Thymus (tissue), 11 donors: Measurements from ENCODE around the gene LRMDA. TPM values are rescaled to one million over a fixed set of nuclear protein-coding genes. Genes with fewer than 3 reads are reported as not detected.
"Not testable (repeated sequence)": the region's sequence is repeated elsewhere in the genome, so short reads cannot be mapped to it uniquely, and the experiment has no call there.

Experiments used
- DNase-seq, 9 donors: peaks; one replicate each; pipeline ENCODE4 v3.0.0-alpha.2; 2013; ENCODE audit warnings: low spot score in 9 of 9, low read depth in 6 of 9, missing footprints in 1 of 9
- H3K27ac ChIP-seq, 2 donors: one replicate each; pipeline ENCODE4 v1.5.1; 2013; ENCODE audit warnings: control low read depth in 1 of 2, low read depth in 1 of 2, low read length in 1 of 2, mild to moderate bottlenecking in 1 of 2, moderate library complexity in 1 of 2
- H3K27me3 ChIP-seq, 2 donors: one replicate each; pipeline ENCODE4 v1.5.1; 2013; ENCODE audit warnings: low read length in 1 of 2; ENCODE audit not compliant: control insufficient read depth in 2 of 2, insufficient read depth in 1 of 2
- H3K36me3 ChIP-seq, 2 donors: one replicate each; pipeline ENCODE4 v1.5.1; 2013; ENCODE audit warnings: low read length in 1 of 2, mild to moderate bottlenecking in 1 of 2, moderate library complexity in 1 of 2; ENCODE audit not compliant: control insufficient read depth in 2 of 2, insufficient read depth in 2 of 2
- H3K4me1 ChIP-seq, 2 donors: one replicate each; pipeline ENCODE4 v1.5.1; 2013; ENCODE audit warnings: low read length in 2 of 2; ENCODE audit not compliant: control insufficient read depth in 2 of 2, insufficient read depth in 2 of 2
- H3K4me3 ChIP-seq, 2 donors: one replicate each; pipeline ENCODE4 v1.5.1; 2013; ENCODE audit warnings: low read length in 2 of 2, control low read depth in 1 of 2, mild to moderate bottlenecking in 1 of 2
- H3K9me3 ChIP-seq, 2 donors: one replicate each; pipeline ENCODE4 v1.5.1; 2013; ENCODE audit warnings: low read length in 1 of 2, mild to moderate bottlenecking in 1 of 2; ENCODE audit not compliant: control insufficient read depth in 2 of 2, insufficient read depth in 1 of 2
- WGBS: extraction: QIAGEN DNeasy Blood & Tissue Kit; methylation state at CpG from one replicate; pipeline ENCODE4 v1.1.7; 2013; 5-methylcytosine and 5-hydroxymethylcytosine counted together
- polyA plus RNA-seq: library from polyadenylated mRNA; stranded (reverse); fragments of 200-250 nt; gene quantifications from one replicate; pipeline ENCODE4 v1.2.3, GENCODE V29; 2013
- total RNA-seq: library from RNA; stranded (reverse); fragments of 120-200 nt; gene quantifications from one replicate; pipeline ENCODE4 v1.2.4, GENCODE V29; 2013
- donor health status: healthy.

The LRMDA gene
- total and polyA plus RNA-seq, 2 donors, result 2.5 to 4.6 TPM

DNA sequence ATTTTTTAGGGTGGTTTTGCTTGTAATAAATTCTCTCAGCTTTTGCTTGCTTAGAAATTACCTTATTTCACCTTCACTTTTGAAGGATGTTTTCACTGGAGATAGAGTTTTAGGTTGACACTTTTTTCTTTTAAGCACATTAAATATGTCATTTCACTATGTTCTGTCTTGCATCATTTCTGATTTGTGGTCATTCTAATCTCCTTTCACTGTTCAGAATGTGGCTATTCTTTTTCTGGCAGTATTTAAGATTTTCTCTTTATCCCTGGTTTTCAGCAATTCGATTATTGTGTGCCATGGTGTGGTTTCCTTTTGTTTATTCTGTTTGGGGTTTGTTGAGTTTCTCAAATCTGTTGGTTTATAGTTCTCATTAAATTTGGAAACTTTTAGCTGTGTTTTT is 1140.6 kb downstream of the LRMDA start:
- Histone ChIP-seq H3K27me3 (no peaks in the 10 kb centered on the region), H3K9me3 (no peaks in the 10 kb centered on the region), H3K4me3 (no peak overlapping the region), H3K4me1 (no peaks in the 10 kb centered on the region), H3K27ac (no peak overlapping the region), H3K36me3 (no peaks in the 10 kb centered on the region)
- WGBS, result 86% methylated on average over 1 of the region's 1 CpG
- DNase-seq, result no peak

DNA sequence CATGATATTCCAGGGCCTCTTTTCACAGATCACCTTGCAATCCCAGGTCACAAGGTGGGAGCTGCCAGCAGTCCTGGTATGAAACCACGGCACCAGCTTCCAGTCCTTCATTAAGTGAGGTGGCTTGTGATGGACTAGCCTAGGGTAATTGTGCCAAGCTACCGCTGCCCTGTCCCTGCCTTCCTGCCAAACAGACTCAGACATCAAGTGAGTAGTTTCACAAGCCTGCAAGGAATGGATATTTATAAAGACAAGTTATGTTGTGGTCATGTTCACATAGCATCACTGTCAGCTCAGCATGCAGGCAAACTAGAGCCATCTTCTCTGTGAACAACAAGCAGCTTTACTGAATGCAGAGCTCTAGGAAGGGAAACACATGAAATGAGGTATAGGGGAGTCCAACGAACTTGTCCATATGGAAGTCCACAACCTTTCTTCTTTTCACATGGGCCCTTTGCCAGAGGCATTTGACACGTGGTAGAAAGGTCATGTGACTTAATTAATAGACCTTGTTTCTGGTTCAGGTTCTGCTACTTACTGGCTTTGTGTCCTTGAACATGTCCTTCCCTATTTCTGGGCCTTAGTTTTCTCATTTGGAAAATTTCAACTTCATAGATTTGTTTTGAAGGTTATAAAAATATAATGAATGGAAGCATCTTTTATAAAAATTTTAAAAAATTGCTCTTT is 1145.0 kb downstream of the LRMDA start:
- DNase-seq, result no peak
- WGBS, result 84% methylated on average over 4 of the region's 4 CpGs
- Histone ChIP-seq H3K4me3 (no peak overlapping the region), H3K36me3 (no peaks in the 10 kb centered on the region), H3K4me1 (no peaks in the 10 kb centered on the region), H3K27me3 (no peaks in the 10 kb centered on the region), H3K27ac (no peak overlapping the region), H3K9me3 (no peaks in the 10 kb centered on the region)

DNA sequence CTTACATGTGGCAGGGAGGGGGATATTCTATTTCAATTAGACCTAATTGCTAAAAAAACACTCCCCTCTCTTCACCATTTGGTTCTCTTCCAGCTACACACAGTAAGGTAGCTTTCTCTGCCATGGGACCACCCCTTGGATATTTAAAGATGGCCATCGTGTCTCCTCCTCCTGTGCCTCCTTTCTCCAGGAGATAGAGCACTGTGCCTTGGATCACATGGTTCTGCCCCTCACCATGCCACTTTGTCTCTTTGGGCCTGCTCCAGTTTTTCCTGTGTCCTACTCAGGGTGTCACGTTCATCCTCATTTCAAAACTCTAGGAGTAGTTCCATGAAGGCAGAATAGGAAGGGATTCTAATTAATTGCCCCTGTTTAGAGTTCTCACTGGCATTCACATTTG is 1146.0 kb downstream of the LRMDA start:
- H3K36me3 ChIP-seq, result no peaks in the 10 kb centered on the region
- WGBS, result 87% methylated on average over 2 of the region's 2 CpGs

DNA sequence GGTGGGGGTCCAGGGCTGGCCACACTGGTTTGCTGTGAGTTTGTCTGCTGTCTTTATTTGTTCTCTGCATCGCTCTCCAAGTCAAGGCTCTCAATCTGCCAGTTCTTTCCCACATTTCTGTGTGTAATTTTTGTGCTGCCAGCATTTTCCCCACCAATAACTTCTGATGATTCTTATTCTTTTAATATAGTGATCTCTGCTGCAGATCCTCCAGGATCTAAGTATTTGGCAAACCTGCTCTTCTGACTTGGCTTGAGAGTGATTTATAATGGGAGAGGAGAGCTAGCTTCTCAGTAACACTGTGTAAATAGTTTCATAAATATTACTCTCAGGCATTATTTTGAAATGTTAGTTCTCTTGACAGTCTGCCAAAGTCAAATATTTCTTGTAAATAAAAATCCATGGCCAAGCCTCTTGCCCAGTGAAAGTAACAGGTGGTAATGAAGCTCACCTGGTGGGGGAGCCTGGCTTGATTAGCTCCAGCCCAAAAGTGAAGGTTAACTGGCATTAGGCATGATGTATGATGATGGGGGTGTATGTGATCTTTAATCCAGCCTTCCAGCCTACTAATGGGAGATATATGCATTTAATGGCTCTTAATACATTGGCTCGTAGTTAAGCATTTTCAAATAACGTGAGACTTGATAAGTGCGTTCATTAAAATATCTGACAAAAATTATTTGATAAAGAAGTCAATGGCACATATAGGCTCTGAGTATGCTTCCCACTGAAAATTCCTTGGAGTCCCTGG is 1150.3 kb downstream of the LRMDA start:
- DNase-seq, result no peak
- no peaks in the 10 kb centered on the region for H3K9me3 ChIP-seq
- no peaks in the 10 kb centered on the region for H3K36me3 ChIP-seq
- H3K27me3 ChIP-seq, result no peaks in the 10 kb centered on the region
- H3K27ac ChIP-seq, result no peak overlapping the region
- H3K4me3 ChIP-seq, result no peak overlapping the region
- 84% methylated on average over 4 of the region's 4 CpGs for whole genome bisulfite sequencing
- no peaks in the 10 kb centered on the region for H3K4me1 ChIP-seq

More for the DNA sequence above, 1146.0 kb downstream of the LRMDA start:
- no peaks in the 10 kb centered on the region for H3K27me3 ChIP-seq
- H3K27ac ChIP-seq, result no peak overlapping the region
- no peak overlapping the region for H3K4me3 ChIP-seq
- H3K4me1 ChIP-seq, result no peaks in the 10 kb centered on the region
- no peak for DNase-seq
- no peaks in the 10 kb centered on the region for H3K9me3 ChIP-seq

DNA sequence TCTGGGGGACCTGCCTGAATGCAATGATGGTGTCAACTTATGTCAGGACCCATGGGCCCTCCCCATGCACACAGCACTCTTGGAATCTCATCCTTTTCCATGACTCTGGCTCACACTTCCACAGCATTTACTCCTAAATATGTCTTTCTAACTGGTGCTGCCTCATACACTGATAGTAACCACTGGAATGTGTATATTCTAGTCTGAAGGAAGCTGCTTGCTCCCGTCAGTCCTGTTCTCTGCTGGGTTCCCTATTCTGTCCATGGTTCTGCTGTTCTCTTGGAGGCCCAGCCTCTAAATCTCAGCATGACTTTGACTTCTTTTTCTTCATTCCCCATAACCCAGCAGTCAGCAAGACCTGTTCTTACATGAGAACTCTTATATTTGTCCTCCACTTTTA is 1151.1 kb downstream of the LRMDA start:
- DNase-seq, result no peak

DNA sequence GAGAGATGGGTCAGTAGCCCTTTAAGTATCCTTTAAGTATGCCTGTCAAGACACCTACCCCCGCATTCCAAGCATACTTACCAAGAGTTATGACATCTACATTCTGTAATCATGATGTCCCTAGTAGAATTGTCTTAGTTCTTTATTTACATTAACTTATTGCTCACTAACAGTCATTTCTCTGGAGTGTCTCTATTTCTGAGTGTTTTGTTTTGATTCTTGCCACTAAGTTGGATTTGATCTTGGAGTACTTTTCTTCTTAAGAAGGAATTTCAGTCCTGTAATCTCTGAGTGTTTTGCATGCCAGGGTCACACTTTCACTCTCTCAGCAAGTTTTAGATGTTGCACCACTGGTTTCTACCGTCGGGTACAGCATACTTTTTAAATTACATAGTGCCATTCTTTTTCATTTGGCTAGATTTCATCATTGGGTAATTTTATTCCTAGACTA is 1152.3 kb downstream of the LRMDA start:
- no peaks in the 10 kb centered on the region for H3K36me3 ChIP-seq
- no peaks in the 10 kb centered on the region for H3K4me1 ChIP-seq
- WGBS, result 93% methylated on average over 3 of the region's 3 CpGs
- H3K27ac ChIP-seq, result no peak overlapping the region
- no peaks in the 10 kb centered on the region for H3K9me3 ChIP-seq
- H3K27me3 ChIP-seq, result no peaks in the 10 kb centered on the region
- no peak overlapping the region for H3K4me3 ChIP-seq
- DNase-seq, result no peak

More for the DNA sequence above, 1151.1 kb downstream of the LRMDA start:
- H3K4me3 ChIP-seq, result no peak overlapping the region
- H3K27me3 ChIP-seq, result no peaks in the 10 kb centered on the region
- H3K27ac ChIP-seq, result no peak overlapping the region
- WGBS, result 93% methylated on average over 1 of the region's 1 CpG
- no peaks in the 10 kb centered on the region for H3K9me3 ChIP-seq
- no peaks in the 10 kb centered on the region for H3K4me1 ChIP-seq
- no peaks in the 10 kb centered on the region for H3K36me3 ChIP-seq

DNA sequence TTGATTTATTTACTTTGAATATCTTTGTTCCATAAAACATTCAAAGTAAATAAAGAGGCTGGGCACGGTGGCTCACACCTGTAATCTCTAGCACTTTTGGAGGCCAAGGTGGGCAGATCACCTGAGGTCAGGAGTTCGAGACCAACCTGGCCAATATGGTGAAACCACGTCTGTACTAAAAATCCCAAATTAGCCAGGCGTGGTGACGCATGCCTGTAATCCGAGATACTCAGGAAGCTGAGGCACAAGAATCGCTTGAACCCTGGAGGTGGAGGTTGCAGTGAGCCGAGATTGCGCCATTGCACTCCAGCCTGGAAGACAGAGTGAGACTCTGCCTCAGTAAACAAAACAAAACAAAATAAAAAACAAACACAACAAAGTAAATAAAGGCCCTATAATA is 1153.0 kb downstream of the LRMDA start:
- not testable (repeated sequence) for H3K9me3 ChIP-seq, H3K36me3 ChIP-seq, H3K4me1 ChIP-seq, H3K4me3 ChIP-seq, DNase-seq, H3K27ac ChIP-seq, H3K27me3 ChIP-seq
- 94% methylated on average over 9 of the region's 9 CpGs for WGBS

Other genes starting within 250 kb of the LRMDA start
- 78.3 TPM for gene VDAC2, start 220.8 kb upstream of the LRMDA start, total RNA-seq
- 146 TPM for gene VDAC2, start 220.8 kb upstream of the LRMDA start, polyA plus RNA-seq
- 11.8 TPM for gene COMTD1, start 195.7 kb upstream of the LRMDA start, total RNA-seq
- 40.7 TPM for gene COMTD1, start 195.7 kb upstream of the LRMDA start, polyA plus RNA-seq
- 0.38 TPM for gene ZNF503, start 29.9 kb upstream of the LRMDA start, total RNA-seq
- gene ZNF503, start 29.9 kb upstream of the LRMDA start, polyA plus RNA-seq, result 7.7 TPM